T-helper 2 cell treated with Interferon-gamma antibody and Interleukin-4, amounts not matched to agents 5 μg/mL and 100 μg/mL, for 36 hours (primary cell): Measurements from ENCODE around the gene PMIS2.

Experiments used
- DNase-seq: peaks from one replicate; pipeline ENCODE4 v3.0.0; 2021; ENCODE audit warnings: low spot score
- H3K27ac Mint-ChIP-seq: one replicate; pipeline ENCODE4 v1.8.0; 2021; ENCODE audit warnings: mild to moderate bottlenecking, mixed read lengths
- H3K27me3 Mint-ChIP-seq: one replicate; pipeline ENCODE4 v1.8.0; 2021; ENCODE audit warnings: low read depth, mixed read lengths
- H3K36me3 Mint-ChIP-seq: one replicate; pipeline ENCODE4 v1.8.0; 2021; ENCODE audit warnings: low read depth, mixed read lengths
- H3K4me1 Mint-ChIP-seq: one replicate; pipeline ENCODE4 v1.8.0; 2021; ENCODE audit warnings: low read depth, mixed read lengths
- H3K4me3 Mint-ChIP-seq: one replicate; pipeline ENCODE4 v1.8.0; 2022; ENCODE audit warnings: mild to moderate bottlenecking, moderate library complexity, mixed read lengths
- H3K9me3 Mint-ChIP-seq: one replicate; pipeline ENCODE4 v1.8.0; 2021; ENCODE audit warnings: mixed read lengths

PMIS2 gene

GRCh38 chr19:35560677-35561076, 25.3 kb upstream of the PMIS2 start:
- Mint-ChIP-seq H3K27ac (no peak overlapping the region), H3K9me3 (no peaks in the 10 kb centered on the region), H3K4me1 (peaks cover 4% of the 10 kb centered on the region), H3K4me3 (no peak overlapping the region), H3K27me3 (peaks cover 23% of the 10 kb centered on the region), H3K36me3 (no peaks in the 10 kb centered on the region)
- DNase-seq: no peak

DNA sequence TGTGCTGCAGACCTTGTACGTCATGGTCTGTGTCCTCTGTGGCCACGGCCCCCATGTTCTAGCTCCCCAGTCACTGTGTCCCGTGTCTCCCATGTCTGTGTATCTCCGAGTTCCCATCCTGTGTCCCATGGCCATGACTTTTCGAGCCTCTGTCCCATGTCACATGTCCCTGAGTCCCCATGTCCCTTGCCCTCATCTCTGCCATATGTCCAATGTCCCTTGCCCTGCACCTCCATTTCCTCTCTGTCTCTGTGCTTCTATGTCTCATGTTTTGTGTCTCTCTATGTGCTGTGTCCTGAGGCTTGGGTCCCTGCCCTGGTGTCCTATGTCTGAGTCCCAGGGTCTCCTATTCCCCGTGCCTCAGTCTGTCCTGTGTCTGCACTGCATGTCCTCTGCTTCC, 24.5 kb upstream of the PMIS2 start:
- no peak overlapping the region for H3K4me3 Mint-ChIP-seq
- H3K9me3 Mint-ChIP-seq: no peaks in the 10 kb centered on the region
- DNase-seq: no peak
- peaks cover 4% of the 10 kb centered on the region for H3K4me1 Mint-ChIP-seq
- H3K27ac Mint-ChIP-seq: no peak overlapping the region
- no peaks in the 10 kb centered on the region for H3K36me3 Mint-ChIP-seq
- peaks cover 23% of the 10 kb centered on the region for H3K27me3 Mint-ChIP-seq

- peaks cover 2% of the 10 kb centered on the region for H3K4me1 Mint-ChIP-seq
- H3K27ac Mint-ChIP-seq: no peak overlapping the region
- H3K4me3 Mint-ChIP-seq: no peak overlapping the region
- DNase-seq: no peak
- peaks cover 19% of the 10 kb centered on the region for H3K27me3 Mint-ChIP-seq
- no peaks in the 10 kb centered on the region for H3K36me3 Mint-ChIP-seq
- H3K9me3 Mint-ChIP-seq: no peaks in the 10 kb centered on the region
Measured at GRCh38 chr19:35562336-35562735, 23.6 kb upstream of the PMIS2 start.

DNA sequence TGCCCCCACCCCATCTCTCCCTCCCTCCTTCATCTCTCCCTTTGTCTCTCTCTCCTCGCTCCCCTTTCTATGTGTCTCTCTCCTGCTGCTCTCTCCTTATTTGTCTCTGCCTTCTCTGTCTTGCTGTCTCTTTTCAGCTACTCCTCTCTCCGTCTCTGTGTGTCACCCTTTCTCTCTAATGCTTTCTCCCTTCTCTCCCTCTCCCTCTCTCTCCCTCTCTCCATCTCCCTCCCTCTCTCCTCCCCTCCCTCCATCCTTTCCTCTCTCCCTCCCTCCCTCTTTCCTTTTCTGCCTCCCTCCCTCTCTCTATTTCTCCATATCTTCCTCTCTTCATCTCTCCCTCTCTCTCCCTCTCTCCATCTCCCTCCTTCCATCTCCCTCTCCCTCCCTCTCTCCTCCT, 23.2 kb upstream of the PMIS2 start:
- Mint-ChIP-seq H3K27ac (no peak overlapping the region), H3K27me3 (peaks cover 18% of the 10 kb centered on the region), H3K4me1 (peaks cover 1% of the 10 kb centered on the region), H3K36me3 (no peaks in the 10 kb centered on the region), H3K9me3 (no peaks in the 10 kb centered on the region), H3K4me3 (no peak overlapping the region)
- no peak for DNase-seq

DNA sequence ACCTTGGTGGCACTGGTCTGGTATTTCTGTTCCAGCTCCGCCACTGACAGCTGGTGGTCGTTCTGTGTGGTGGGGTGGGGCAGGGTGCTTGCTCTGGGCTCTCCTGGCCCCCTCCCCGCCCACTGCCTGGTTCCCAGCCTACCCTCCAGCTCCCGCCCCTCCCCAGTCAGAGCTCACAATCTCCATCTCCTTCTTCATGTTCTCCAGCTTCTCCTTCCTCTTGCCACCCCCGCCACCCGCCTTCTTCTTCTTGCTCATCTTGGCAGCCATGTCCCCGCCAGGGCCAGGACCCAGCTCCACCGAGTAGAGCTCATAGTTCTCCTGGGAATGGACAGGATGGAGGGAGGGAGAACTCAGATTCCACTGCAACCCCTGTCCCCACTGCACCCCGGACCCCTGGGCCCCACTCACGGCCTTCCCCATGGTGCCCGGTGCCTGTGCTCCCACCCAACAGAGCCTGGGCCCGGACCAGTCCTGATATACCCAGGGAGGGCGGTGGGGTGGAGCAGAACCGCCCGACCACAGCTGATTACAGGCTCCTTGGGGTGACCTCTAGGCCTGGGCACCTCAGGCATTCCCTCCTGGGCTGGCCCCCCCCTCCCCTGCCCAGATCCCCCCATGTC, 22.7 kb upstream of the PMIS2 start, which contains the start of gene ATP4A:
Gene ATP4A, minus strand, starts transcription at position 452 of the 623 bp plus-strand sequence. Its CDS starts 29 bp downstream, at position 423.
- Mint-ChIP-seq H3K4me1 (no peaks in the 10 kb centered on the region), H3K9me3 (no peaks in the 10 kb centered on the region), H3K27ac (no peak within 1 kb of the TSS), H3K36me3 (no peaks in the 10 kb centered on the region), H3K27me3 (peaks cover 17% of the 10 kb centered on the region), H3K4me3 (no peak within 1 kb of the TSS)
- no peak for DNase-seq

GRCh38 chr19:35565016-35565856, 20.7 kb upstream of the PMIS2 start:
- Mint-ChIP-seq H3K4me1 (no peaks in the 10 kb centered on the region), H3K4me3 (no peak overlapping the region), H3K27me3 (peaks cover 4% of the 10 kb centered on the region), H3K27ac (no peak overlapping the region), H3K9me3 (no peaks in the 10 kb centered on the region), H3K36me3 (no peaks in the 10 kb centered on the region)
- no peak for DNase-seq

GRCh38 chr19:35566738-35567137, 19.2 kb upstream of the PMIS2 start:
- H3K36me3 Mint-ChIP-seq: no peaks in the 10 kb centered on the region
- H3K4me1 Mint-ChIP-seq: peaks cover 2% of the 10 kb centered on the region
- H3K27ac Mint-ChIP-seq: no peak overlapping the region
- peaks cover 5% of the 10 kb centered on the region for H3K27me3 Mint-ChIP-seq
- no peak overlapping the region for H3K4me3 Mint-ChIP-seq
- no peaks in the 10 kb centered on the region for H3K9me3 Mint-ChIP-seq
- DNase-seq: no peak

DNA sequence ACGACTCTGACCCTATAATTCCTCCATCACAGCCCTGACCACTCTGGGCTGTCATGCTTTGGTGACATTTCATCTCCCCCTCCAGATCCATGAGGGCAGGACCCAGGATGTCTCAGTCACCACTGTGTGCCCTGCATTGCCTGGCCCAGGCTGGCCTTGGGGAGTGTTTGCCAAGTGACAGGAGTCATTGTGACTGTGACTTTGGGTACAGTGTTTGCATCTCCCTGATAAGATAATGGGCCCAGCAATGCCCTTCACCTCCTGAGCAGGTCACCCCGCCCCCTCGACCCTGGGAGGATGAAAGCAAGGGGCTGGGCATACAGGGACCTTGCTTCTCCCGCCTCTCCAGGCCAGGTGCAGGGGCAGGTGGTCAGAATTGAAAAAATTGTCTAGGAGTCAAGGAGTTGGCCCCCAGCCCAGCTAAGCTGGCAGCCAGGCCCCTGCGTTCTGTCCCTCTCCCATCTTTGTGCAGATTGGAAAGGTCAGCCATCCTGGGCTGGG, 16.6 kb upstream of the PMIS2 start:
- Mint-ChIP-seq H3K4me1 (peaks cover 2% of the 10 kb centered on the region), H3K36me3 (no peaks in the 10 kb centered on the region), H3K4me3 (no peak overlapping the region), H3K27ac (no peak overlapping the region), H3K9me3 (no peaks in the 10 kb centered on the region), H3K27me3 (peaks cover 7% of the 10 kb centered on the region)
- no peak for DNase-seq

GRCh38 chr19:35571406-35571965, 14.5 kb upstream of the PMIS2 start:
- DNase-seq: no peak
- peaks cover 2% of the 10 kb centered on the region for H3K4me1 Mint-ChIP-seq
- peaks cover 19% of the 10 kb centered on the region for H3K9me3 Mint-ChIP-seq
- H3K27me3 Mint-ChIP-seq: peaks cover 7% of the 10 kb centered on the region
- no peak overlapping the region for H3K27ac Mint-ChIP-seq
- H3K36me3 Mint-ChIP-seq: peaks cover 4% of the 10 kb centered on the region
- no peak overlapping the region for H3K4me3 Mint-ChIP-seq

DNA sequence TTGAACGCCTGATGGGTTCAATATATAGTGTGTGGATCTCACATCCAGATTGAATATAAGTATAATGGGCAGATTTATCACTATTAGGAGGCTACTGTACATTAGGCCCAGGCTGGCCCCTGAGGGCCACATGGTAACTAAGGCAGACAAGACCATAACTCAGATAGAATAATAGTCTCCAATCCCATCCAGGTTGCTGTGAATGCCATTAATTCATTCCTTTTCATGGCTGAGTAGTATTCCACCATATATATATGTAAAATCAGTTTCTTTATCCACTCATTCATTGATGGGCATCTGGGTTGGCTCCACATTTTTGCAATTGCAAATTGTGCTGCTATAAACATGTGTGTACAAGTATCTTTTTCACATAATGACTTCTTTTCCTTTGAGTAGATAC, 8.1 kb upstream of the PMIS2 start:
- H3K9me3 Mint-ChIP-seq: peaks cover 30% of the 10 kb centered on the region
- no peaks in the 10 kb centered on the region for H3K4me1 Mint-ChIP-seq
- H3K4me3 Mint-ChIP-seq: no peak overlapping the region

GRCh38 chr19:35578707-35579106, 7.3 kb upstream of the PMIS2 start:
- Mint-ChIP-seq H3K4me1 (no peaks in the 10 kb centered on the region), H3K27ac (no peak overlapping the region), H3K4me3 (no peak overlapping the region), H3K9me3 (peaks cover 30% of the 10 kb centered on the region), H3K36me3 (peaks cover 4% of the 10 kb centered on the region), H3K27me3 (peaks cover 3% of the 10 kb centered on the region)
- no peak for DNase-seq

More for the DNA sequence above, 8.1 kb upstream of the PMIS2 start:
- Mint-ChIP-seq H3K27ac (no peak overlapping the region), H3K36me3 (peaks cover 4% of the 10 kb centered on the region), H3K27me3 (no peaks in the 10 kb centered on the region)
- no peak for DNase-seq

- Mint-ChIP-seq H3K27me3 (peaks cover 9% of the 10 kb centered on the region), H3K27ac (no peak overlapping the region), H3K4me3 (no peak overlapping the region), H3K36me3 (no peaks in the 10 kb centered on the region), H3K4me1 (no peaks in the 10 kb centered on the region), H3K9me3 (peaks cover 2% of the 10 kb centered on the region)
- DNase-seq: no peak
Measured at GRCh38 chr19:35582760-35583159, 3.2 kb upstream of the PMIS2 start.

DNA sequence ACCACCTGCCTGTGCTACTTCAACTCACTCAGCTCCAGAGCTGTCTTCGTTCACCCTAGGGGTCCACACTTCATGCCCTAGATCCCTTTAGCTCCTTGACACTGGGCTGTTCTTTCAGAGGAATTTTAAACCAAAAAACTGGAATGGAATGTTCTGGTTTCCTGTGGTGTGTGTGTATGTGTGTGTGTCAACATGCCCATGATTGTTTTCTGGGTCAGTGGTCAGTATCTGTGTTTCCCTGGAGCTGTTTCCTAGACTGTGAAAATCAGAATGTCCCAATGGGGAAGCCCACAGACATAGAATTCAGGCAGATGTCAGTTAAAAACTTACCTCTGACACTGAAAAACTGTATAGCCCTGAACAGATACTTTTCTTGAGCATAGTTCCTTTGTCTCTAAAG, 1.3 kb downstream of the PMIS2 start:
- Mint-ChIP-seq H3K27me3 (peaks cover 9% of the 10 kb centered on the region), H3K36me3 (no peaks in the 10 kb centered on the region), H3K9me3 (no peaks in the 10 kb centered on the region), H3K4me3 (no peak overlapping the region), H3K4me1 (peaks cover under 1% of the 10 kb centered on the region), H3K27ac (no peak overlapping the region)
- no peak for DNase-seq

DNA sequence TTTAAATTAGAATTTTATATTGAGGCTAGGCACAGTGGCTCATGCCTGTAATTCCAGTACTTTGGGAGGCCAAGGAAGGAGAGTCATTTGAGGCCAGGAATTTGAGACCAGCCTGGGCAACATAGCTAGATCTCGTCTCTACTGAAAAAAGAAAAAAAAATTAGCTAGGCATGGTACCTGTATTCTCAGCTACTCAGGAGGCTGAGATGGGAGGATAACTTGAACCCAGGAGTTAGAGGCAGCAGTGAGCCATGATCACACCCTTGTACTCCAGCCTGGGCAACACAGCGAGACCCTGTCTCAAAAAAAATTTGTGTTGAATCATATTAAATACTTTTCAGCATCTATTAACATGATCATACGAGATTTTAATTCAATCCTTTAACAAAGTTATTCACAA, 4.9 kb downstream of the PMIS2 start:
- no peaks in the 10 kb centered on the region for H3K9me3 Mint-ChIP-seq
- peaks cover 2% of the 10 kb centered on the region for H3K4me1 Mint-ChIP-seq
- no peak for DNase-seq
- H3K4me3 Mint-ChIP-seq: no peak overlapping the region
- H3K36me3 Mint-ChIP-seq: no peaks in the 10 kb centered on the region
- H3K27me3 Mint-ChIP-seq: peaks cover 4% of the 10 kb centered on the region
- H3K27ac Mint-ChIP-seq: no peak overlapping the region
